ENCODE results near the gene ATL3.
"Not testable (repeated sequence)": the region's sequence is repeated elsewhere in the genome, so short reads cannot be mapped to it uniquely, and the experiment has no call there.

Gene ATL3

DNA sequence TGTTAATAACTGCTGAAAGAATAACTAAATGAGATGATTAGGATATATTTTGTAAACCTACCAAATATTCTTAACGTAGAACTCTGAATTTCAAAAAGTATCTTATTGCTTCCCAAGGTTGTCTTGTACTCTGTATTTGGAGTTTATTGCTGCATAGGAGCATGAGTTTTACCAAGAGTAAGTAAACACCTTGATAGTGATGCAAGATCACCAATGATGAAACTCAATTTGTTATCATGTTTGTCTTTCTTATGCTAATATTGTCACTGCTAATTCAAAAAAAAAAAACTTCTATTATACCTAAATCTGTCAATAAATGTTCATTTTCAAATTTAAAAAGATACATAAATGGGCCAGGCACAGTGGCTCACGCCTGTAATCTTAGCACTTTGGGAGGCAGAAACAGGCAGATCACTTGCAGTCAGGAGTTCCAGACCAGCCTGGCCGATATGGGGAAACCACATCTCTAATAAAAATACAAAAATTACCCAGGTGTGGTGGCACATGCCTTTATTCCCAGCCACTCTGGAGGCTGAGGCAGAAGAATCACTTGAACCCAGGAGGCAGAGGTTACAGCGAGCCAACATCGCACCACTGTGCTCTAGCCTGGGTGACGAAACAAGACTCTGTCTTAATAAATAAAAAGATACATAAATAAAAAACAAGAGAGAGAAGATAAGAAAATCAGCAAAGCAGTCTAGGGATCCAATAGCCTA lies 84.6 kb downstream of the ATL3 start:
- no peak for DNase-seq (ENCODE audit: low read depth)

GRCh38 chr11:63583357-63583677 lies 87.9 kb downstream of the ATL3 start:
- no peak for DNase-seq (ENCODE audit: low read depth)

DNA sequence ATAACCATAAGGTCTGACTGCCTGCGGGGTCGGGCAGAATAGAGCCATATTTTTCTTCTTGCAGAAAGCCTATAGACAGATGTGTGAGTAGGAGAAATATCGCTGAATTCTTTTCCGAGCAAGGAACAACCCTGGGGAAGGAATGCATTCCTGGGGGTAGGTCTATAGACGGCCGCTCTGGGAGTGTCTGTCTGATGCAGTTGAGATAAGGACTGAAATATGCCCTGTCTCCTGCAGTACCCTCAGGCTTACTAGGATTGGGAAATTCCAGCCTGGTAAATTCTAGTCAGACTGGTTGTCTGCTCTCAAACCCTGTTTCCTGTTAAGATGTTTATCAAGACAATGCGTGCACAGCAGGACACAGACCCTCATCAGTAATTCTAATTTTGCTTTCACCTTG lies 90.0 kb downstream of the ATL3 start:
- not testable (repeated sequence) for DNase-seq (ENCODE audit: low read depth)

DNA sequence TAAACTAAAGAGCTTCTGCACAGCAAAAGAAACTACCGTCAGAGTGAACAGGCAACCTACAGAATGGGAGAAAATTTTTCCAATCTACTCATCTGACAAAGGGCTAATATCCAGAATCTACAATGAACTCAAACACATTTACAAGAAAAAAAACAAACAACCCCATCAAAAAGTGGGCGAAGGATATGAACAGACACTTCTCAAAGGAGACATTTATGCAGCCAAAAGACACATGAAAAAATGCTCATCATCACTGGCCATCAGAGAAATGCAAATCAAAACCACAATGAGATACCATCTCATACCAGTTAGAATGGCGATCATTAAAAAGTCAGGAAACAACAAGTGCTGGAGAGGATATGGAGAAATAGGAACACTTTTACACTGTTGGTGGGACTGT lies 92.3 kb downstream of the ATL3 start:
- DNase-seq (ENCODE audit: low read depth) = not testable (repeated sequence)

DNA sequence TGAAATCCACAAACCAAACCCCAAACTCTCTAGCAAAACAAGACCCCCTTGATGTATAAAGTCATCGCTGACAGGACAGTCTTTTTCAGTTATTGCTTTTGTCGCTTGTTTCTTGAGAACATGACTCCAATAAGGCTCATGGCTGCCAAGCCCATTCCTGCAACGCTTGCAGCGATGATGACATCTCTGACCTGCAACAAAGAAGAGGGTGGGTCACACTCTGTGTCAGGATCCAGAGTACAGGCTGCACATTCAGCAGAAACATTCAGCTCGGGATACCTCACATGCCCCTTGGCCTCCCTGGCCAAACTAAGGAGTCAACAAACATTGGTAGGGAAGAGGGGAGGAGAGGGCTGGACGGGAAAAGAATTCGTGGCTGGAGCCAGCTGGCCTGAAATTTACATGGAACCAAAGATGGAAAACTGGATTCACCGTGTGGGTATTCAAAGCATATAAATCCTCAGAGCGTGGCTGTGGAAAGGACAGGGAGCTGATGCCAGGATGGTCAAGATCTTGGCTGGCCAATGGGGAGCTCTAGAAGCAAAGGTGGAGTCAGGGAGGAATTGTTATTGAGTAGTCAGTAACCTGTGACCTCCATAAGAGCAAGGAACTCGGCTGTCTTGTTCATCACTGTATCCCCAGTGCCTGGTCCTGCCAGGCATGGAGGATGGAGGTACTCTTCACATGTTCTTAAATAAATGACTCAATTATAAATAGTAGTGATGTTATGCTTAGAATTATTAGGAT lies 96.1 kb downstream of the ATL3 start:
- no peak for DNase-seq (ENCODE audit: low read depth)

Data from activated T-cell treated with anti-CD3 and anti-CD28 coated beads for 1 hour (primary cell).